Measurements from ENCODE around the gene GPRC5B. TPM values are rescaled to one million over a fixed set of nuclear protein-coding genes. Genes with fewer than 3 reads are reported as not detected.
A peak's percentile ranks its signal among the peaks of the same experiment; 100 is the strongest.

The GPRC5B gene
- polyA plus RNA-seq, 6 donors from 2014 or later: not detected

DNA sequence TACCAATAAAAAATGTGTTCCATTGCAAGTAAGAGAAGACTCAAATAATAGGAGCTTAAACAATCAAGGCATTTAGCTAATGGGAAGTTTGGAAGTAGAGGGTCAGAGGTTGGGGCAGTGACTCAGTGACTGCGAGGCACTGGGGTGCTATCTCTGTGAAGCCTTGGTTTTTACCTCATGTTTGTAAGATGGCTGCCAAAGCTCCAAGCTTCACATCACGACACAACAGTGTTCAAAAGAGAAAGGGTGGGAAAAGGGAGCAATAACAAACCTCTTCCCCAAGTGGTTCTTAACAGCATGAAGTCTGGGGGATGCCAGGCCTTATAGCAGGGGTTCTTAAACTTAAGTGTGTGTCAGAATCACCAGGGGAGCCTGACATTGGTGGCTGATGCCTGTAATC lies 26.6 kb upstream of the GPRC5B start:
- no peak for DNase-seq
- Mint-ChIP-seq H3K4me1 (peaks cover 0 to 8% (median 7%) of the 10 kb centered on the region in 3 donors), H3K4me3 (peak overlapping the region in 1 of 8 donors; percentile 75), H3K9me3 (peaks cover 0 to 16% (median 7%) of the 10 kb centered on the region in 7 donors), H3K36me3 (no peaks in the 10 kb centered on the region), H3K27me3 (peaks cover 15 to 38% (median 38%) of the 10 kb centered on the region in 3 donors), H3K27ac (no peak overlapping the region)
- no peak for ATAC-seq (ENCODE audit: low read depth in 2 of 2)

DNA sequence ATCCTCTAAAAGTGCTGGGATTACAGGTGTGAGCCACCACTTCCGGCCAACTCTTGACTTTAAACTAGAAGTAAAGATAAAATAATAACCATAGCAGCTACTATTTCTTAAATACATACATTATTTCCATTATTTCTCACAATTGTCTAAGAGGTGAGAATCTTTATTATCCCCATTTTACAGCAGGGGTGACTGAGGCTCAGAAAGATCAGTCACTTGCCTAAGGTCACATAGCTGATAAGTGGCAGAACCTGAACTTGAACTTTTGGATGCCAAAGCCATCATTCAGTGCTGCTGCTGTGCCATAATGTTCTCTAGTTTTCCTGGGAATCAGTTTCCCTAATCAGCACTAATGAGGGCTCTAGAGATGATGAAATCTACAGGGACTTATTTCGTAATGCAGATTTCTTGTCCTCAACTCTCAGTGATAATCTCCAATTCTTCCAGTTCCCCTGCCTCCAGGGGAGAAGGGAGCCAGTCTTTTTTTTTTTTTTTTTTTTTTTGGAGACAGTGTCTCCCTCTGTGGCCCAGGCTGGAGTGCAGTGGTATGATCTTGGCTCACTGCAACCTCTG lies 25.2 kb upstream of the GPRC5B start:
- H3K4me3 Mint-ChIP-seq: no peak overlapping the region
- no peak for ATAC-seq (ENCODE audit: low read depth in 2 of 2)
- H3K9me3 Mint-ChIP-seq: peaks cover 0 to 16% (median 7%) of the 10 kb centered on the region in 7 donors
- H3K27ac Mint-ChIP-seq: no peak overlapping the region
- peaks cover 15 to 45% (median 38%) of the 10 kb centered on the region in 3 donors for H3K27me3 Mint-ChIP-seq
- H3K36me3 Mint-ChIP-seq: no peaks in the 10 kb centered on the region
- H3K4me1 Mint-ChIP-seq: peaks cover 0 to 8% (median 7%) of the 10 kb centered on the region in 3 donors
- DNase-seq: no peak

DNA sequence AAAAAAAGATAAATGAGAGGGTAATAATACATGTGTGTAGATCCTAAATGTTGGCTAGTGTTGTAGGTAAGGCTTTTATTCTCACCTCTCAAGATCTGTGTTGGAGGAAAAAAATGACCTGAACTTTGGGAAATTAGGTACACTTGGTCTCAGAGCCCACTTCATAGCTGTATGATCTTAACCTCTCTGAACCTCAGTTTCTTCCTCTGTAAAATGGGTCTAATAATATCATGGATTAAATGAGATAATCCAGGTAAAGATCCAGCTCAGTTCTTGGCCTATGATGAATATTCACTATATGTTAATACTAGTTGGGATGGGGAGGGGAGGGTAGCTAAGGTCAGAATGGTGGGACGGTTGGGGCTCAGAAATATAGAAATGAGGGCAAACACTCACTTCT lies 24.3 kb upstream of the GPRC5B start:
- DNase-seq (no peak), ATAC-seq (ENCODE audit: low read depth in 2 of 2) (no peak)
- Mint-ChIP-seq H3K27ac (no peak overlapping the region), H3K9me3 (peaks cover 0 to 19% (median 7%) of the 10 kb centered on the region in 7 donors), H3K4me1 (peaks cover 0 to 8% (median 7%) of the 10 kb centered on the region in 3 donors), H3K36me3 (no peaks in the 10 kb centered on the region), H3K4me3 (no peak overlapping the region), H3K27me3 (peaks cover 15 to 45% (median 38%) of the 10 kb centered on the region in 3 donors)

DNA sequence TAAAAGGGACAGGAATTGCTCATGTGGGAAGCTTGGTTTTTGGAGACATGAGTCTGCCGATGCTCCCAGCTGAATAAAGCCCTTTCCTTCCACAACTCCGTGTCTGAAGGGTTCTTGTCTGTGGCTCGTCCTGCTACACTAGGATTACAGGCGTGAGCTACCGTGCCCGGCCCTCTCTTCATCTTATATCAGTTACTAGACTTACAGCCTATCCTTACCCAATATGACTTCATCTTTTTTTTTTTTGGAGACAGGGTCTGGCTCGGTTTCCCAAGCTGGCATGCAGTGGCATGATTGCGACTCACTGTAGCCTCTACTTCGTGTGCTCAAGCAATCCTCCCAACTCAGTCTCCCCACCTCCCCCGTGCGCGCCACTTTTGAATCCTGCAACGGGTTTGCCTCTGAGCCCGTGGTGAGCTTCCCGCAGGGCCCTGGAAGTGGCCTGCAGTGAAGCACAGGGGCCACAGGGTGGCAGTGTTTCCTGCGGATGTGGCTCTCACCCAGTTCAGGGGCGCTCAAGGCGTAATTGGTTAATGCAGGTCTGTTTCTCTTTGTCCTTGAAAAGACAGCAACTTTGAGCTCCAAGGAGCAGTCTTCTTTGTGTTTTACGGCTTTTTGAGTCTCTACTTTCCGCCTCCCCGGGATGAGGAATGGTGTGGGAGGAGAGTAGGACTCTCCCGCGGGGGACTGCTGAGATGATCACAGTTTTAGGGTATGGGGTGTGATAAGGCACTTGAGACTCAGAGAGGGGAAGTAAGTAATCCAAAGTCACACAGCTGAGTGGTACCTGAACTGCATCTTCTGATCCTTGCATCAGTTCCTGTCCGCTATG lies 22.7 kb upstream of the GPRC5B start:
- H3K4me3 Mint-ChIP-seq: peak overlapping the region in 3 of 8 donors; percentile 21 to 44 (median 25)
- peak overlapping the region in 1 of 6 donors; percentile 88 for H3K27ac Mint-ChIP-seq
- peaks cover 0 to 20% (median 7%) of the 10 kb centered on the region in 7 donors for H3K9me3 Mint-ChIP-seq
- no peaks in the 10 kb centered on the region for H3K36me3 Mint-ChIP-seq
- ATAC-seq (ENCODE audit: low read depth in 2 of 2) (peak; percentile 71), DNase-seq (peak; percentile 29)
- H3K27me3 Mint-ChIP-seq: peaks cover 19 to 44% (median 38%) of the 10 kb centered on the region in 3 donors
- peaks cover 0 to 8% (median 7%) of the 10 kb centered on the region in 3 donors for H3K4me1 Mint-ChIP-seq

DNA sequence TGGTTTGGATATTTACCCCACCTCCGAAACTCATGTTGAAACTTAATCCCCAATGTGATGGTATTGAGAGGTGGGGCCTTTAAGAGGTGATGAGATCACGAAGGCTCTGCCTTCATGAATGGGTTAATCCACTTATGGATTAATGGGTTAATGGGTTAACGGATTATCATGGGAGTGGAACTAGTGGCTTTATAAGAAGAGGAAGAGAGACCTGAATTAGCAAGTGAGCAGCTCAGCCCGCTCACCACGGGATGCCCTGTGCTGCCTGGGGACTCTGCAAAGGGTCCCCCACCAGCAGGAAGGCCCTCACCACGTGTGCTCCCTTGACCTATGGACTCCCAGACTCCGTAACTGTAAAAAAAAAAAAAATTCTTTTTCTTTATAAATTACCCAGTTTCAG lies 16.5 kb upstream of the GPRC5B start:
- Mint-ChIP-seq H3K27me3 (peaks cover 15 to 34% (median 30%) of the 10 kb centered on the region in 3 donors), H3K4me1 (peaks cover 0 to 5% (median 5%) of the 10 kb centered on the region in 3 donors), H3K27ac (no peak overlapping the region), H3K9me3 (peaks cover 0 to 6% (median 2%) of the 10 kb centered on the region in 7 donors), H3K36me3 (no peaks in the 10 kb centered on the region), H3K4me3 (no peak overlapping the region)
- ATAC-seq (ENCODE audit: low read depth in 2 of 2) (no peak), DNase-seq (no peak)

DNA sequence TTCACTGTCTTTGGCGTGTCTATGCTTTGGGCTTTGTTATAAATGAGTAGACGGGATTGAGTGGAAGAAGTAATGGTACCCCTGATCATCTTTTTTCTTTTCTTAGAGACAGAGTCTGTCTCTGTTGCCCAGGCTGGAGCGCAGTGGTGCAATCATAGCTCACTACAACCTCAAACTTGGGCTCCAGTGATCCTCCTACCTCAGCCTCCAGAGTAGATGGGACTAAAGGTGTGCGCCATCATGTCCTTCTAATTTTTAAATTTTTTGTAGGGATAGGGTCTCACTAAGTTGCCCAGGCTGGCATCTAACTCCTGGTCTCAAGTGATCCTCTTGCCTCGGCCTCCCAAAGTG lies 14.9 kb upstream of the GPRC5B start:
- H3K4me3 Mint-ChIP-seq: no peak overlapping the region
- no peak for DNase-seq
- H3K27ac Mint-ChIP-seq: peak overlapping the region in 1 of 6 donors; percentile 81
- peaks cover 15 to 34% (median 30%) of the 10 kb centered on the region in 3 donors for H3K27me3 Mint-ChIP-seq
- peaks cover 0 to 5% (median 2%) of the 10 kb centered on the region in 7 donors for H3K9me3 Mint-ChIP-seq
- peaks cover 0 to 5% (median 5%) of the 10 kb centered on the region in 3 donors for H3K4me1 Mint-ChIP-seq
- H3K36me3 Mint-ChIP-seq: no peaks in the 10 kb centered on the region
- ATAC-seq (ENCODE audit: low read depth in 2 of 2): no peak

DNA sequence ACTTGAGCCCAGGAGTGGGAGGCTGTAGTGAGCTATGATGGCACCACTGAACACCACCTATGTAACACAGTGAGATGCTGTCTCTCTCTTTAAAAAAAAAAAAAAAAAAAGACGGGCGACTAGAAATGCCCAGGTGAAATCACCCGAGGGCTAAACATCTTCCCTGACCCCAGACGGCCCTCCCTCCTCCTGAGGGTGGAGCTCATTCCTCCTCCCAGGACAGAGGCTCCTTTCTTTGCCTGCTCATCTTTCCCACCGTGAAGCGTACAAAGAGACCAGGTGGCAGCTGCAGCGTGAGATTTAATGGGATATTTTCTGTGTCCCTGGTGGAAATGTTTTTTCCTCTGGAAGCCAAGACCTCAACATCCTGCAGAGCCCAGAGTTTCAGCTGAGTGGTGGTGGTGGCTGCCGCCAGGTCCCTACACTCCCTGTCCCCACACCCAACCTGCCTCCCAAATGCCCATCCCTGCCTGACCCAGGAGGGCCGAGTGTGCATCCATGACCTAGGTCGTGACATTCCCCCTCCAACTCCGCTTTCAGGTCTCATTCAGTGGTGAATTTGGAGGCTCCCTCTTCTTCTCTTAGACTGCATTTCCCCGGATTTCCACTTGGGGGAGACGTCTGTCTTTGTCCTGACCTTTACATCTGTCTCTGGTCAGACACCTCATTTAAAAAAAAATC lies 14.4 kb upstream of the GPRC5B start:
- H3K36me3 Mint-ChIP-seq: no peaks in the 10 kb centered on the region
- peaks cover 17 to 35% (median 34%) of the 10 kb centered on the region in 3 donors for H3K27me3 Mint-ChIP-seq
- no peak overlapping the region for H3K4me3 Mint-ChIP-seq
- ATAC-seq (ENCODE audit: low read depth in 2 of 2) (no peak), DNase-seq (peak; percentile 12)
- H3K27ac Mint-ChIP-seq: no peak overlapping the region
- peaks cover 0 to 4% (median 2%) of the 10 kb centered on the region in 7 donors for H3K9me3 Mint-ChIP-seq
- H3K4me1 Mint-ChIP-seq: peaks cover 0 to 5% (median 5%) of the 10 kb centered on the region in 3 donors

DNA sequence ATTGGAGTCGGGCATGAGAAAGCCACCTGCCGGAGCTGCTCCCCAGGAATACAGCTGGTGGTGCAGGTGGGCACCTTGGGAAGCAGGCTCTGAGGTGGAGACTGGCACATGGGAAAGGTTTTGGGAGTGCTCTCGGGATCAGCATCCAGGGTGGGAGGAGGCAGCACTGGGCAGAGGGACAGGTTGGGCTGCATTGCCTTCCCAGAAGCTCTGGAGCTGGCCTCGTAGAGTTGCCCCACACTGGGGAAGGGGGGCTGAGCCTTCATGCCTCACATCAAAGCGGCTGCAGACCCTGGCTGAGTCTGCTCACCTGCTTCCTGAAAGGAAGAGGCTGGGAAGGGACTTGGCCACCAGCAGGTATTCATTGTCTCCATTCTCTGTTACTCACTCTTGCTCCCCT lies 13.5 kb upstream of the GPRC5B start:
- Mint-ChIP-seq H3K27me3 (peaks cover 19 to 38% (median 35%) of the 10 kb centered on the region in 3 donors), H3K36me3 (no peaks in the 10 kb centered on the region), H3K4me1 (peaks cover 0 to 5% (median 5%) of the 10 kb centered on the region in 3 donors), H3K9me3 (peaks cover 0 to 4% (median 2%) of the 10 kb centered on the region in 7 donors), H3K4me3 (no peak overlapping the region), H3K27ac (no peak overlapping the region)
- no peak for ATAC-seq (ENCODE audit: low read depth in 2 of 2)
- DNase-seq: no peak

DNA sequence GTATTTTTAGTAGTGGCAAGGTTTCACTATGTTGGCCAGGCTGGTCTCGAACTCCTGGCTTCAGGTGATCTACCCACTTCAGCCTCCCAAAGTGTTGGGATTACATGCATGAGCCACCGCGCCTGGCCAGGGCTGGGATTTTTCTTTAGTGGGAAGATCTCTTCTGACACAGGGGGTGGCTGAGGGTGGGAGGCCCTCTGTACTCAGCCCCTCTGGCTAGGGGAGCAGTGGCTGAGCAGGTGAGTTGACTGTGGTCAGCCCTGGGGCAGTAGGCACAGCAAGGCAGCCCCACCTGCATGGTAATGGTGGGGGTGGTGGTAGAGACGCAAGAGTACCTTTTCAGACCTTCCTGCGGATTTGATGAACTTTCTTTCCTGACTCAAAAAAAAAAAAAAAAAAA lies 12.3 kb upstream of the GPRC5B start:
- ATAC-seq (ENCODE audit: low read depth in 2 of 2) (no peak), DNase-seq (no peak)
- Mint-ChIP-seq H3K36me3 (no peaks in the 10 kb centered on the region), H3K27me3 (peaks cover 20 to 32% (median 32%) of the 10 kb centered on the region in 3 donors), H3K27ac (no peak overlapping the region), H3K4me3 (no peak overlapping the region), H3K9me3 (peaks cover 0 to 2% (median 0%) of the 10 kb centered on the region in 7 donors), H3K4me1 (peaks cover 0 to 5% (median 5%) of the 10 kb centered on the region in 3 donors)

DNA sequence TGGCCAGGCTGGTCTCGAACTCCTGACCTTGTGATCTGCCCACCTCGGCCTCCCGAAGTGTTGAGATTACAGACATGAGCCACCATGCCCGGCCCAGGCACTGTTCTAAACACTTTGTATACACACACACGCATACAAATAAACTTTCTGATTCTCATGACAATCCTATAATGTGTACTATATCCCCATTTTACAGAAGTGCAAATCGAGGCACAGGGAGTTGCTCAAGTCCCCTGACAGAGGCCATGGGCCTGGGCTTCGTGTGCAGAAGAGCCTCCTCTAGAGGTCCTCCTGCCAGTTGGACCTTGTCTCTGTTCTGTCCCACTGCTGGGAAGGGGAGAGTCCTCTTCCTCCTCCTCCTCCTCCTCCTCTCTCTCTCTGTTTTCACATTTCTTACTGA lies 9.9 kb upstream of the GPRC5B start:
- no peak for ATAC-seq (ENCODE audit: low read depth in 2 of 2)
- Mint-ChIP-seq H3K27me3 (peaks cover 23 to 37% (median 30%) of the 10 kb centered on the region in 3 donors), H3K27ac (no peak overlapping the region), H3K4me1 (peaks cover 0 to 5% (median 5%) of the 10 kb centered on the region in 3 donors), H3K4me3 (no peak overlapping the region), H3K9me3 (peaks cover 0 to 5% (median 2%) of the 10 kb centered on the region in 7 donors), H3K36me3 (peaks cover 0 to 4% of the 10 kb centered on the region in 2 donors)
- no peak for DNase-seq

DNA sequence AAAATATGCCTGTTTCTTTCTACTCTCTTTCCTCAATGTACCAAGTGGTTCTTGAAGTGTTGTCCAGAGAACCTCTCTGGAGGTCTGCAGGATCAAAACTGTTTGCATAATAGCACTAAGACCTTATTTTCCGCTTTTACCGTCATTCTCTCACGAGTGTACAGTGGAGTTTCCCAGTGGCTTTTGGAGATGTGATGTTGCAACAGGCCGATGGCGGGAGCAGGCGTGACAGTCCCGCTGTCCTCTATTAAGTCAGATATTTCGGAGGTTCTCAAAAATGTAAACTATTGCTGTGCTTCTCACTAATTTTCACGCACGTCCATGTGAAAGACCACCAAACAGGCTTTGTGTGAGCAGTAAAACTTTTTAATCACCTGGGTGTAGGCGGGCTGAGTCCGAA lies 8.3 kb upstream of the GPRC5B start:
- H3K4me3 Mint-ChIP-seq: no peak overlapping the region
- peak overlapping the region in 1 of 6 donors; percentile 70 for H3K27ac Mint-ChIP-seq
- H3K36me3 Mint-ChIP-seq: peaks cover 0 to 4% of the 10 kb centered on the region in 2 donors
- peaks cover 16 to 23% (median 22%) of the 10 kb centered on the region in 3 donors for H3K27me3 Mint-ChIP-seq
- ATAC-seq (ENCODE audit: low read depth in 2 of 2): no peak
- no peak for DNase-seq
- peaks cover 0 to 5% (median 2%) of the 10 kb centered on the region in 7 donors for H3K9me3 Mint-ChIP-seq
- H3K4me1 Mint-ChIP-seq: no peaks in the 10 kb centered on the region

DNA sequence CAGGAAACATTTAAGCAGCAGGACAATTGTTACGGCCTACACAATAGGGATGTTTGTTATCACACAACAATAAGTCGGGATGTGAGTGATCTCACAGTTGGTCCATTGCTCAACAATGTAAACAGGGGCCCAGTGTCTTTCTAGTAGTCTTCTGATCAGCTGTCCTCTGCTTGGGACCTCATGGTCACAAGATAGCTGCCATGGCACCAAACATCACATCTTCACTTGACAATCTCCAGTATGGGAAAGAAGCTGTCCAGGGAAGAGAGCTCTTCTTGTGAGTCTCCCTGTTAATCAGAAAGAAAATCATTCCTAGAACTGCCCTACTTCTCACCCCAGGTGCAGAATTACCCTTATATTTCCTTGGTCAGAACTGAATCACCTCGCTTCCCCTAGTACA lies 6.3 kb upstream of the GPRC5B start:
- Mint-ChIP-seq H3K27me3 (peaks cover 11 to 28% (median 24%) of the 10 kb centered on the region in 3 donors), H3K4me1 (peaks cover 4 to 7% (median 7%) of the 10 kb centered on the region in 3 donors), H3K27ac (no peak overlapping the region), H3K36me3 (peaks cover 0 to 4% of the 10 kb centered on the region in 2 donors), H3K9me3 (peaks cover 0 to 5% (median 2%) of the 10 kb centered on the region in 7 donors), H3K4me3 (no peak overlapping the region)
- DNase-seq: no peak
- ATAC-seq (ENCODE audit: low read depth in 2 of 2): no peak

DNA sequence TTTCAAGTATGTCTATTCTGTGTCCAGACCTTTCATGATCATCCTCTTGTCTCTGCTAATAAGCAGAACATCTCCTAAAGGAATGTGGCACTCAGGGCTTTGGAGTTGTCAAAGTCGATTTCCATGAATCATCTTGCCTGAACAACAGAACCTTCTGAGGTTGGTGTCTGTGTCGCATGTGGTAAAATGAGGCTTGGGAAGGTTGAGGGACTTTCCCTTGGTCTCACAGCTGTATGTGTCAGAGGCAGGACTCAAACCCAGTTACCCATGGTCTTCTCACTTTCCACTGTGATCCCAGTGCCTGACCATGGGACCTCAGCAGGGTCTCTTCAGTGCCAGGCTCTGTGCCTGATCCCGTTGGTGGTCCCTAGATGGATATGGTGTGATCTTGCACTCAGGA lies 4.2 kb upstream of the GPRC5B start:
- Mint-ChIP-seq H3K27ac (peak overlapping the region in 1 of 6 donors; percentile 21), H3K4me1 (peaks cover 18 to 25% (median 20%) of the 10 kb centered on the region in 3 donors), H3K4me3 (no peak overlapping the region), H3K36me3 (peaks cover 0 to 4% of the 10 kb centered on the region in 2 donors), H3K9me3 (peaks cover 0 to 5% (median 2%) of the 10 kb centered on the region in 7 donors), H3K27me3 (peaks cover 25 to 33% (median 31%) of the 10 kb centered on the region in 3 donors)
- no peak for ATAC-seq (ENCODE audit: low read depth in 2 of 2)
- no peak for DNase-seq

Data from naive B cell (primary cell).